Measurements from ENCODE around the gene MRPL48. TPM values are rescaled to one million over a fixed set of nuclear protein-coding genes. Genes with fewer than 3 reads are reported as not detected.
"Not testable (repeated sequence)": the region's sequence is repeated elsewhere in the genome, so short reads cannot be mapped to it uniquely, and the experiment has no call there.

MRPL48 gene
- total RNA-seq, 2 donors from 2014 or later: 44.4 to 49.8 TPM

- Histone ChIP-seq H3K27me3 (no peaks in the 10 kb centered on the region), H3K4me3 (no peak overlapping the region), H3K36me3 (no peaks in the 10 kb centered on the region), H3K9ac (ENCODE audit: low read depth in 2 of 2, low read length in 2 of 2) (no peak overlapping the region), H3K4me1 (peaks cover 10% of the 10 kb centered on the region), H3K27ac (no peak overlapping the region), H3K9me3 (no peaks in the 10 kb centered on the region)
- TF ChIP-seq CTCF (IDR thresholded peaks at IDR 0.05): no peak
- no peak for DNase-seq
- intact Hi-C loops (cut with DNase I): no loop called here
These were observed 38.6 kb upstream of the MRPL48 start for GRCh38 chr11:73749118-73749517.

- TF ChIP-seq CTCF (IDR thresholded peaks at IDR 0.05): no peak
- intact Hi-C loops (cut with DNase I): no loop called here
- Histone ChIP-seq H3K36me3 (no peaks in the 10 kb centered on the region), H3K27me3 (no peaks in the 10 kb centered on the region), H3K4me1 (peaks cover 12% of the 10 kb centered on the region), H3K27ac (no peak overlapping the region), H3K9me3 (no peaks in the 10 kb centered on the region), H3K4me3 (no peak overlapping the region), H3K9ac (ENCODE audit: low read depth in 2 of 2, low read length in 2 of 2) (no peak overlapping the region)
- peak; percentile 41 for DNase-seq
These were observed 37.4 kb upstream of the MRPL48 start for GRCh38 chr11:73750228-73750627.

GRCh38 chr11:73750862-73751261 is 36.8 kb upstream of the MRPL48 start:
- intact Hi-C loops (cut with DNase I); H3K27me3 ChIP-seq; DNase-seq; H3K27ac ChIP-seq; H3K4me3 ChIP-seq; H3K9me3 ChIP-seq; H3K36me3 ChIP-seq; H3K9ac ChIP-seq (ENCODE audit: low read depth in 2 of 2, low read length in 2 of 2): not testable (repeated sequence)
- peaks cover 12% of the 10 kb centered on the region for H3K4me1 ChIP-seq

- intact Hi-C loops (cut with DNase I): no loop called here
- Histone ChIP-seq H3K4me3 (no peak overlapping the region), H3K27ac (no peak overlapping the region), H3K9ac (ENCODE audit: low read depth in 2 of 2, low read length in 2 of 2) (no peak overlapping the region), H3K27me3 (no peaks in the 10 kb centered on the region), H3K36me3 (no peaks in the 10 kb centered on the region), H3K4me1 (peaks cover 12% of the 10 kb centered on the region), H3K9me3 (no peaks in the 10 kb centered on the region)
- no peak for DNase-seq
- no peak for TF ChIP-seq CTCF (IDR thresholded peaks at IDR 0.05)
These were observed 35.3 kb upstream of the MRPL48 start for GRCh38 chr11:73752216-73752867.

GRCh38 chr11:73752903-73753302 is 34.8 kb upstream of the MRPL48 start:
- Histone ChIP-seq H3K9ac (ENCODE audit: low read depth in 2 of 2, low read length in 2 of 2) (no peak overlapping the region), H3K4me1 (peaks cover 12% of the 10 kb centered on the region), H3K36me3 (no peaks in the 10 kb centered on the region), H3K4me3 (no peak overlapping the region), H3K27me3 (no peaks in the 10 kb centered on the region), H3K27ac (no peak overlapping the region), H3K9me3 (no peaks in the 10 kb centered on the region)
- no peak for DNase-seq
- intact Hi-C loops (cut with DNase I): no loop called here
- TF ChIP-seq CTCF (IDR thresholded peaks at IDR 0.05): no peak

GRCh38 chr11:73753938-73754337 is 33.7 kb upstream of the MRPL48 start:
- Histone ChIP-seq H3K4me1 (peaks cover 20% of the 10 kb centered on the region), H3K9ac (ENCODE audit: low read depth in 2 of 2, low read length in 2 of 2) (no peak overlapping the region), H3K9me3 (no peaks in the 10 kb centered on the region), H3K27ac (no peak overlapping the region), H3K36me3 (no peaks in the 10 kb centered on the region), H3K4me3 (no peak overlapping the region), H3K27me3 (no peaks in the 10 kb centered on the region)
- TF ChIP-seq CTCF (IDR thresholded peaks at IDR 0.05): no peak
- intact Hi-C loops (cut with DNase I): no loop called here
- DNase-seq: no peak
